CD14-positive monocyte (primary cell): Measurements from ENCODE around the gene C6orf132. TPM values are rescaled to one million over a fixed set of nuclear protein-coding genes. Genes with fewer than 3 reads are reported as not detected.

Experiments
- DNase-seq, 3 donors: peaks; one replicate each; pipeline ENCODE4 v3.0.0-alpha.2; 2011 to 2022
- H2AFZ ChIP-seq: 2 replicates; pipeline ENCODE4 v1.6.0; 2012; ENCODE audit warnings: mild to moderate bottlenecking, low read depth, low read length, inconsistent platforms; ENCODE audit not compliant: insufficient read depth, poor library complexity, severe bottlenecking
- H3K27ac ChIP-seq, 2 donors: 1 replicate in 1 of 2; 2 replicates in 1 of 2; pipeline ENCODE4 v1.5.1; 2012 to 2013; ENCODE audit warnings: low read length in 2 of 2, control low read depth in 1 of 2, inconsistent platforms in 1 of 2, low read depth in 1 of 2, mild to moderate bottlenecking in 1 of 2
- H3K27me3 ChIP-seq, 2 donors: one replicate each; pipeline versions ENCODE4 v1.6.0 to v1.6.1; 2011 to 2013; ENCODE audit warnings: low read length in 2 of 2; ENCODE audit not compliant: control insufficient read depth in 2 of 2, insufficient read depth in 2 of 2
- H3K36me3 ChIP-seq, 2 donors: replicated peaks in 1 of 2; 1 replicate in 1 of 2; 2 replicates in 1 of 2; pipeline versions ENCODE4 v1.5.1 to v1.6.1; 2012 to 2013; ENCODE audit warnings: low read length in 2 of 2, control low read depth in 1 of 2, inconsistent platforms in 1 of 2, mild to moderate bottlenecking in 1 of 2; ENCODE audit not compliant: insufficient read depth in 2 of 2, control insufficient read depth in 1 of 2
- H3K4me1 ChIP-seq, 2 donors: 1 replicate in 1 of 2; 2 replicates in 1 of 2; pipeline versions ENCODE4 v1.5.1 to v1.6.1; 2012 to 2013; ENCODE audit warnings: low read length in 2 of 2, control low read depth in 1 of 2, inconsistent platforms in 1 of 2, mild to moderate bottlenecking in 1 of 2, moderate library complexity in 1 of 2; ENCODE audit not compliant: insufficient read depth in 2 of 2, control insufficient read depth in 1 of 2
- H3K4me2 ChIP-seq: replicated peaks from 2 replicates; pipeline ENCODE3; 2012; ENCODE audit warnings: low read length, moderate library complexity, mild to moderate bottlenecking; ENCODE audit not compliant: poor library complexity, severe bottlenecking; ENCODE audit errors: extremely low read depth
- H3K4me3 ChIP-seq, 3 experiments: fragments of 200-600 bp in 1 of 3; sonication (generic) in 1 of 3; replicated peaks in 1 of 3; 1 replicate in 2 of 3; 2 replicates in 1 of 3; pipeline ENCODE4 v1.5.1; 2011 to 2013; ENCODE audit warnings: low read length in 3 of 3, mild to moderate bottlenecking in 3 of 3, control low read depth in 2 of 3, low read depth in 2 of 3, inconsistent platforms in 1 of 3, moderate library complexity in 1 of 3
- H3K79me2 ChIP-seq: 2 replicates; pipeline ENCODE4 v1.6.0; 2012; ENCODE audit warnings: mild to moderate bottlenecking, control low read depth, inconsistent platforms, low read length, moderate library complexity; ENCODE audit not compliant: insufficient read depth
- H3K9ac ChIP-seq: 2 replicates; pipeline ENCODE4 v1.6.0; 2017; ENCODE audit warnings: low read length, mild to moderate bottlenecking; ENCODE audit not compliant: insufficient read depth, poor library complexity, severe bottlenecking
- H3K9me3 ChIP-seq, 2 donors: replicated peaks in 1 of 2; 1 replicate in 1 of 2; 2 replicates in 1 of 2; pipeline versions ENCODE4 v1.5.1 to v1.6.1; 2012 to 2013; ENCODE audit warnings: low read length in 2 of 2, control low read depth in 1 of 2; ENCODE audit not compliant: control insufficient read depth in 1 of 2, insufficient read depth in 1 of 2
- H4K20me1 ChIP-seq: 2 replicates; pipeline ENCODE4 v1.6.0; 2012; ENCODE audit warnings: mild to moderate bottlenecking, low read length, control low read depth, moderate library complexity; ENCODE audit not compliant: insufficient read depth
- H3K27ac Mint-ChIP-seq, 7 donors: one replicate each; pipeline ENCODE4 v1.8.0; 2020; ENCODE audit warnings: mild to moderate bottlenecking in 7 of 7, mixed read lengths in 7 of 7, moderate library complexity in 6 of 7, inconsistent platforms in 2 of 7
- H3K27me3 Mint-ChIP-seq, 3 donors: one replicate each; pipeline ENCODE4 v1.8.0; 2021 to 2022; ENCODE audit warnings: low read depth in 3 of 3, mild to moderate bottlenecking in 3 of 3, mixed read lengths in 3 of 3, moderate library complexity in 3 of 3, inconsistent platforms in 1 of 3
- H3K36me3 Mint-ChIP-seq, 2 donors: one replicate each; pipeline ENCODE4 v1.8.0; 2020; ENCODE audit warnings: mixed read lengths in 2 of 2, inconsistent platforms in 1 of 2, mild to moderate bottlenecking in 1 of 2
- H3K4me1 Mint-ChIP-seq: one replicate; pipeline ENCODE4 v1.8.0; 2020; ENCODE audit warnings: mild to moderate bottlenecking, mixed read lengths
- H3K4me3 Mint-ChIP-seq, 2 donors: one replicate each; pipeline ENCODE4 v1.8.0; 2020; ENCODE audit warnings: mild to moderate bottlenecking in 2 of 2, mixed read lengths in 2 of 2, moderate library complexity in 1 of 2
- H3K9me3 Mint-ChIP-seq, 7 donors: one replicate each; pipeline ENCODE4 v1.8.0; 2020 to 2022; ENCODE audit warnings: mixed read lengths in 7 of 7, mild to moderate bottlenecking in 6 of 7, moderate library complexity in 6 of 7, inconsistent platforms in 2 of 7
- WGBS: methylation state at CpG from one replicate; pipeline ENCODE4 v1.1.5; 2013; ENCODE audit warnings: missing lambda C conversion rate; ENCODE audit not compliant: insufficient coverage; 5-methylcytosine and 5-hydroxymethylcytosine counted together
- intact Hi-C, 2 donors: fragments of 100-400 bp; cut with micrococcal nuclease; formaldehyde crosslinking; loops; one replicate each; pipeline versions ENCODE4 v1.15.0 to v1.15.1; 2023
- polyA plus RNA-seq, 3 donors: library from polyadenylated mRNA; depleted of rRNA in 1 of 3; unstranded in 2 of 3; stranded (reverse) in 1 of 3; fragments of 300-500 nt in 2 of 3; fragments of >200 nt in 1 of 3; fragmentation: Illumina TruSeq in 2 of 3; gene quantifications; 1 replicate in 2 of 3; 2 replicates in 1 of 3; pipeline ENCODE4 v1.2.3, GENCODE V29; 2012 to 2021
- TF ChIP-seq, protein P1 (sequence below): fragments of 200-600 bp; IDR thresholded peaks from one replicate; pipeline ENCODE4 v1.8.0; 2022; ENCODE audit warnings: antibody characterized with exemption, mild to moderate bottlenecking

Gene C6orf132
- polyA plus RNA-seq, 3 donors: not detected

DNA sequence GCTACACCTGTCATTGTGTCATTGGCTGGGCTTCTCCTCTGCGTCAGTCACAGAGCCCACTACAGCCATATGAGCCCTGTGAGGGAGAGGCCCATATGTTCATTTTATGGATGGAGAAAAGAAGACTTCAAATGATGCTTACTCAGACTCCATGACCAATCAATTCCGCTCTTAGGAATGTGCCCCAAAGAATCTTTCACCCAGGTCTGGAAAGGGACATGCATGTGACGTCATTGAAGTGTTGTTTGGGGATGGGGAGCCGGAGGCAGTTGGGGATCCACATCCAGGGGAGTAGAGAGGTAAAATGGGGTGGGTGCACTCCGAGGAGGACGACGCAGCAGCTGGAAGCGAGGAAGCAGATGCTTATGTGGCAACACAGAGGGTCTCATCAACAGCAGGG lies 9.6 kb upstream of the C6orf132 start:
- intact Hi-C loops: no loop called here
- no peak overlapping the region for H3K27ac Mint-ChIP-seq
- 100% methylated on average over 2 of the region's 8 CpGs for WGBS

DNA sequence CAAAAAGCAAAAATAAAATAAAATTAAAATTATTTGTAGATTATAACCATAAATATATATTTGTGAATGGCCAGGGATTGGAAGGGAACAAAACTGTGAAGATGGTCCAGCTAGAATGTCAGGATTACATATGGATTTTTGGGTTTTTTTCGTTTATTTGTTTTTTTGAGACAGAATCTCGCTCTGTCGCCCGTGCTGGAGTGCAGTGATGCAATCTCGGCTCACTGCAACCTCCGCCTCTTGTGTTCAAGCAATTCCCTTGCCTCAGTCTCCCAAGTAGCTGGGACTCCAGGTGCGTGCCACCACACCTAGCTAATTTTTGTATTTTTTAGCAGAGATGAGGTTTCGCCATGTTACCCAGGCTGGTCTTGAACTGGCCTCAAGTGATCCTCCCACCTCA lies 7.8 kb upstream of the C6orf132 start:
- peaks cover 9 to 10% (median 10%) of the 10 kb centered on the region in 3 donors for H3K27me3 Mint-ChIP-seq
- no peaks in the 10 kb centered on the region for H3K36me3 ChIP-seq
- no peaks in the 10 kb centered on the region for H3K79me2 ChIP-seq
- H3K9me3 ChIP-seq: no peaks in the 10 kb centered on the region
- H3K9me3 Mint-ChIP-seq: peaks cover 0 to 1% (median 0%) of the 10 kb centered on the region in 7 donors
- H2AFZ ChIP-seq: no peak overlapping the region
- no peak for DNase-seq
- H3K4me2 ChIP-seq: no peak overlapping the region
- no peaks in the 10 kb centered on the region for H3K36me3 Mint-ChIP-seq
- no peaks in the 10 kb centered on the region for H3K4me1 ChIP-seq
- intact Hi-C loops: no loop called here
- no peak overlapping the region for H3K4me3 Mint-ChIP-seq
- TF ChIP-seq, protein P1, sequence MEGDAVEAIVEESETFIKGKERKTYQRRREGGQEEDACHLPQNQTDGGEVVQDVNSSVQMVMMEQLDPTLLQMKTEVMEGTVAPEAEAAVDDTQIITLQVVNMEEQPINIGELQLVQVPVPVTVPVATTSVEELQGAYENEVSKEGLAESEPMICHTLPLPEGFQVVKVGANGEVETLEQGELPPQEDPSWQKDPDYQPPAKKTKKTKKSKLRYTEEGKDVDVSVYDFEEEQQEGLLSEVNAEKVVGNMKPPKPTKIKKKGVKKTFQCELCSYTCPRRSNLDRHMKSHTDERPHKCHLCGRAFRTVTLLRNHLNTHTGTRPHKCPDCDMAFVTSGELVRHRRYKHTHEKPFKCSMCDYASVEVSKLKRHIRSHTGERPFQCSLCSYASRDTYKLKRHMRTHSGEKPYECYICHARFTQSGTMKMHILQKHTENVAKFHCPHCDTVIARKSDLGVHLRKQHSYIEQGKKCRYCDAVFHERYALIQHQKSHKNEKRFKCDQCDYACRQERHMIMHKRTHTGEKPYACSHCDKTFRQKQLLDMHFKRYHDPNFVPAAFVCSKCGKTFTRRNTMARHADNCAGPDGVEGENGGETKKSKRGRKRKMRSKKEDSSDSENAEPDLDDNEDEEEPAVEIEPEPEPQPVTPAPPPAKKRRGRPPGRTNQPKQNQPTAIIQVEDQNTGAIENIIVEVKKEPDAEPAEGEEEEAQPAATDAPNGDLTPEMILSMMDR: no peak
- H3K4me3 ChIP-seq: no peak overlapping the region
- H3K9ac ChIP-seq: no peak overlapping the region
- no peak overlapping the region for H3K27ac ChIP-seq
- no peaks in the 10 kb centered on the region for H4K20me1 ChIP-seq
- WGBS: 90% methylated on average over 4 of the region's 8 CpGs
- H3K27ac Mint-ChIP-seq: no peak overlapping the region
- no peaks in the 10 kb centered on the region for H3K27me3 ChIP-seq
- peaks cover 1% of the 10 kb centered on the region for H3K4me1 Mint-ChIP-seq

More for the DNA sequence above, 9.6 kb upstream of the C6orf132 start:
- H2AFZ ChIP-seq: no peak overlapping the region
- H3K36me3 Mint-ChIP-seq: no peaks in the 10 kb centered on the region
- H4K20me1 ChIP-seq: no peaks in the 10 kb centered on the region
- H3K27me3 Mint-ChIP-seq: peaks cover 4 to 10% (median 5%) of the 10 kb centered on the region in 3 donors
- H3K79me2 ChIP-seq: no peaks in the 10 kb centered on the region
- no peaks in the 10 kb centered on the region for H3K27me3 ChIP-seq
- H3K27ac ChIP-seq: no peak overlapping the region
- H3K9ac ChIP-seq: no peak overlapping the region
- TF ChIP-seq, protein P1: no peak
- no peaks in the 10 kb centered on the region for H3K4me1 ChIP-seq
- no peaks in the 10 kb centered on the region for H3K36me3 ChIP-seq
- H3K4me3 ChIP-seq: no peak overlapping the region
- peaks cover 5% of the 10 kb centered on the region for H3K4me1 Mint-ChIP-seq
- H3K9me3 Mint-ChIP-seq: no peaks in the 10 kb centered on the region
- no peak for DNase-seq
- H3K4me2 ChIP-seq: no peak overlapping the region
- no peak overlapping the region for H3K4me3 Mint-ChIP-seq
- H3K9me3 ChIP-seq: no peaks in the 10 kb centered on the region
